Heart right ventricle (tissue), 16 donors: ENCODE data around the gene MCIDAS. TPM values are rescaled to one million over a fixed set of nuclear protein-coding genes. Genes with fewer than 3 reads are reported as not detected.

Source experiments
- ATAC-seq, 8 donors: fragments of 200-7000 bp; cut with Tn5 transposase; one replicate each; pipeline ENCODE4 v1.9.1; 2020; ENCODE audit warnings: mild to moderate bottlenecking in 8 of 8, moderate library complexity in 8 of 8, moderate number of reproducible peaks in 1 of 8
- DNase-seq, 2 donors: peaks; one replicate each; pipeline ENCODE4 v3.0.0-alpha.2; 2020
- H3K27ac ChIP-seq, 10 donors: fragments of 200-600 bp; sonication (generic) in 2 of 10; one replicate each; pipeline versions ENCODE4 v1.5.0 to v1.8.0; 2020 to 2022; ENCODE audit warnings: mild to moderate bottlenecking in 3 of 10
- H3K27me3 ChIP-seq, 7 donors: fragments of 200-600 bp; one replicate each; pipeline ENCODE4 v1.8.0; 2021 to 2022; ENCODE audit warnings: mild to moderate bottlenecking in 2 of 7
- H3K36me3 ChIP-seq, 9 donors: fragments of 200-600 bp; sonication (generic) in 1 of 9; one replicate each; pipeline versions ENCODE4 v1.5.0 to v1.8.0; 2020 to 2022; ENCODE audit warnings: mild to moderate bottlenecking in 2 of 9
- H3K4me1 ChIP-seq, 9 donors: fragments of 200-600 bp; sonication (generic) in 1 of 9; one replicate each; pipeline versions ENCODE4 v1.5.0 to v1.8.0; 2020 to 2022; ENCODE audit warnings: mild to moderate bottlenecking in 4 of 9
- H3K4me3 ChIP-seq, 10 donors: fragments of 200-600 bp; sonication (generic) in 2 of 10; one replicate each; pipeline versions ENCODE4 v1.5.0 to v1.8.0; 2020 to 2022; ENCODE audit warnings: mild to moderate bottlenecking in 7 of 10, moderate library complexity in 2 of 10
- H3K9me3 ChIP-seq, 11 donors: fragments of 200-600 bp in 10 of 11; sonication (generic) in 2 of 11; one replicate each; pipeline versions ENCODE4 v1.5.0 to v1.8.0; 2013 to 2022; ENCODE audit warnings: mild to moderate bottlenecking in 2 of 11, control low read depth in 1 of 11, moderate library complexity in 1 of 11
- WGBS, 2 donors: extraction: QIAGEN DNeasy Blood & Tissue Kit; methylation state at CpG; one replicate each; pipeline ENCODE4 v1.1.7; 2013; ENCODE audit warnings: inconsistent platforms in 1 of 2; 5-methylcytosine and 5-hydroxymethylcytosine counted together
- intact Hi-C, 10 donors: fragments of 100-400 bp; cut with DNase I; formaldehyde crosslinking; loops; one replicate each; pipeline versions ENCODE4 v1.11.1 to v1.14.2; 2022
- polyA plus RNA-seq, 2 donors: library from polyadenylated mRNA; stranded (reverse); fragments of 200-250 nt; gene quantifications; one replicate each; pipeline ENCODE4 v1.2.3, GENCODE V29; 2013
- total RNA-seq, 10 donors: library from RNA; stranded (reverse); fragmentation: NEBNext Ultra II Directional in 3 of 10; extraction: Animal tissue kit (Norgen Biotek cat#: 25700) in 3 of 10; gene quantifications; one replicate each; pipeline versions ENCODE4 v1.2.1 to v1.2.4, GENCODE V29; 2021 to 2023
- TF ChIP-seq, protein P1 (sequence below), 9 donors: fragments of 200-600 bp; sonication (generic) in 2 of 9; IDR thresholded peaks; one replicate each; pipeline versions ENCODE4 v1.5.0 to v1.8.0; 2021 to 2022; ENCODE audit warnings: antibody characterized with exemption in 9 of 9, mild to moderate bottlenecking in 5 of 9, moderate library complexity in 1 of 9
- donor health status: Arrhythmogenic right ventricular cardiomyopathy.
- donor health status: ischemic (EF 13 %, LVEDD 7.1; RV severe dilation, severe dysfunction).
- donor health status: healthy with polysubstance abuse.
- donor health status: DM: no; HTN: yes; CAD: no.
- donor health status: DM: no; HTN: no; CAD: no.
- donor health status: ischemic (EF 25% LVEDD 6.9; RV normal size, moderate dysfunction).
- donor health status: ischemic (EF 25% LVEDD 5.7; RV mildly dilated, moderate dysfunction).
- donor health status: healthy.
- donor health status: DM: yes; HTN: yes; CAD: no.
- donor health status: Ischemic cardiomyopathy.
- donor health status: ischemic (EF 35%, LVEDD 5.7; RV mildly dilated, moderate dysfunction).
- donor health status: nonischemic (EF 11% LVEDD 7.7; RV severe dilation, severe dysfunction).
- donor health status: DM: yes; HTN: yes; CAD: no.
- donor health status: PGD.
- donor health status: ischemic (EF 29% LVEDD 5.4; RV normal size, mild dysfunction).
- donor health status: nonischemic (EF 23%, LVEDD 6.1; RV moderate dilation, normal function).

The MCIDAS gene
- total and polyA plus RNA-seq, 12 donors, result not detected

GRCh38 chr5:55188656-55189540 is 38.2 kb downstream of the MCIDAS start:
- WGBS, 2 donors, result 60 to 64% methylated on average over 6 of the region's 6 CpGs
- intact Hi-C loops, result no loop called here
- TF ChIP-seq, protein P1, sequence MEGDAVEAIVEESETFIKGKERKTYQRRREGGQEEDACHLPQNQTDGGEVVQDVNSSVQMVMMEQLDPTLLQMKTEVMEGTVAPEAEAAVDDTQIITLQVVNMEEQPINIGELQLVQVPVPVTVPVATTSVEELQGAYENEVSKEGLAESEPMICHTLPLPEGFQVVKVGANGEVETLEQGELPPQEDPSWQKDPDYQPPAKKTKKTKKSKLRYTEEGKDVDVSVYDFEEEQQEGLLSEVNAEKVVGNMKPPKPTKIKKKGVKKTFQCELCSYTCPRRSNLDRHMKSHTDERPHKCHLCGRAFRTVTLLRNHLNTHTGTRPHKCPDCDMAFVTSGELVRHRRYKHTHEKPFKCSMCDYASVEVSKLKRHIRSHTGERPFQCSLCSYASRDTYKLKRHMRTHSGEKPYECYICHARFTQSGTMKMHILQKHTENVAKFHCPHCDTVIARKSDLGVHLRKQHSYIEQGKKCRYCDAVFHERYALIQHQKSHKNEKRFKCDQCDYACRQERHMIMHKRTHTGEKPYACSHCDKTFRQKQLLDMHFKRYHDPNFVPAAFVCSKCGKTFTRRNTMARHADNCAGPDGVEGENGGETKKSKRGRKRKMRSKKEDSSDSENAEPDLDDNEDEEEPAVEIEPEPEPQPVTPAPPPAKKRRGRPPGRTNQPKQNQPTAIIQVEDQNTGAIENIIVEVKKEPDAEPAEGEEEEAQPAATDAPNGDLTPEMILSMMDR (IDR thresholded peaks at IDR 0.05), result no peak

GRCh38 chr5:55187370-55187769 is 39.7 kb downstream of the MCIDAS start:
- DNase-seq, result no peak
- no peak overlapping the region for H3K27ac ChIP-seq

More at GRCh38 chr5:55188656-55189540, 38.2 kb downstream of the MCIDAS start:
- H3K27me3 ChIP-seq, result peaks cover 0 to 99% (median 87%) of the 10 kb centered on the region in 7 donors
- no peak for DNase-seq
- H3K4me1 ChIP-seq, result no peaks in the 10 kb centered on the region
- ATAC-seq, result no peak
- no peaks in the 10 kb centered on the region for H3K9me3 ChIP-seq
- no peak overlapping the region for H3K27ac ChIP-seq
- H3K4me3 ChIP-seq, result no peak overlapping the region
- no peaks in the 10 kb centered on the region for H3K36me3 ChIP-seq

GRCh38 chr5:55180016-55180415 is 47.1 kb downstream of the MCIDAS start:
- no peak overlapping the region for H3K27ac ChIP-seq
- ATAC-seq (no peak), DNase-seq (no peak)
- H3K9me3 ChIP-seq, result peaks cover 0 to 6% (median 0%) of the 10 kb centered on the region in 11 donors
- TF ChIP-seq, protein P1 (IDR thresholded peaks at IDR 0.05), result no peak
- no peaks in the 10 kb centered on the region for H3K36me3 ChIP-seq
- WGBS, 2 donors, result 57 to 65% methylated on average over 1 of the region's 1 CpG
- intact Hi-C loops, result no loop called here
- H3K4me3 ChIP-seq, result no peak overlapping the region
- peaks cover 4 to 16% (median 13%) of the 10 kb centered on the region in 9 donors for H3K4me1 ChIP-seq
- H3K27me3 ChIP-seq, result peaks cover 0 to 98% (median 90%) of the 10 kb centered on the region in 7 donors

More at GRCh38 chr5:55187370-55187769, 39.7 kb downstream of the MCIDAS start:
- WGBS, 2 donors, result 50 to 52% methylated on average over 4 of the region's 4 CpGs
- intact Hi-C loops, result no loop called here
- ATAC-seq, result no peak
- Histone ChIP-seq H3K9me3 (peaks cover 0 to 6% (median 0%) of the 10 kb centered on the region in 11 donors), H3K27me3 (peaks cover 0 to 99% (median 92%) of the 10 kb centered on the region in 7 donors), H3K4me3 (no peak overlapping the region), H3K4me1 (no peaks in the 10 kb centered on the region), H3K36me3 (no peaks in the 10 kb centered on the region)
- TF ChIP-seq, protein P1 (IDR thresholded peaks at IDR 0.05), result peak in 2 of 9 donors; percentile 4 to 19

- 21 to 27% methylated on average over 2 of the region's 2 CpGs for WGBS, 2 donors
- Histone ChIP-seq H3K27ac (no peak overlapping the region), H3K4me3 (no peak overlapping the region), H3K9me3 (no peaks in the 10 kb centered on the region), H3K4me1 (peaks cover 12 to 32% (median 28%) of the 10 kb centered on the region in 9 donors), H3K36me3 (no peaks in the 10 kb centered on the region), H3K27me3 (peaks cover 0 to 97% (median 84%) of the 10 kb centered on the region in 7 donors)
- no peak for ATAC-seq
- intact Hi-C loops, result loop anchor here in 7 of 10 donors (5.0 to 10.0 kb wide), 6 partner anchors 45 to 528 kb away; partner anchors contain the start of genes CCNO (in 3 of the 7) and MCIDAS (in 2 of the 7)
- no peak for DNase-seq
- TF ChIP-seq, protein P1 (IDR thresholded peaks at IDR 0.05), result no peak
These were observed 50.0 kb downstream of the MCIDAS start for GRCh38 chr5:55177078-55177477.
